HG02678 (cell line): ENCODE results near the gene SLC23A1.
"Not testable (repeated sequence)": the region's sequence is repeated elsewhere in the genome, so short reads cannot be mapped to it uniquely, and the experiment has no call there.

Experiments
- ATAC-seq: cut with Tn5 transposase; IDR thresholded peaks from one replicate; pipeline ENCODE4 v1.9.1; 2021; ENCODE audit warnings: mild to moderate bottlenecking, moderate library complexity; ENCODE audit not compliant: unreplicated experiment

The SLC23A1 gene

DNA sequence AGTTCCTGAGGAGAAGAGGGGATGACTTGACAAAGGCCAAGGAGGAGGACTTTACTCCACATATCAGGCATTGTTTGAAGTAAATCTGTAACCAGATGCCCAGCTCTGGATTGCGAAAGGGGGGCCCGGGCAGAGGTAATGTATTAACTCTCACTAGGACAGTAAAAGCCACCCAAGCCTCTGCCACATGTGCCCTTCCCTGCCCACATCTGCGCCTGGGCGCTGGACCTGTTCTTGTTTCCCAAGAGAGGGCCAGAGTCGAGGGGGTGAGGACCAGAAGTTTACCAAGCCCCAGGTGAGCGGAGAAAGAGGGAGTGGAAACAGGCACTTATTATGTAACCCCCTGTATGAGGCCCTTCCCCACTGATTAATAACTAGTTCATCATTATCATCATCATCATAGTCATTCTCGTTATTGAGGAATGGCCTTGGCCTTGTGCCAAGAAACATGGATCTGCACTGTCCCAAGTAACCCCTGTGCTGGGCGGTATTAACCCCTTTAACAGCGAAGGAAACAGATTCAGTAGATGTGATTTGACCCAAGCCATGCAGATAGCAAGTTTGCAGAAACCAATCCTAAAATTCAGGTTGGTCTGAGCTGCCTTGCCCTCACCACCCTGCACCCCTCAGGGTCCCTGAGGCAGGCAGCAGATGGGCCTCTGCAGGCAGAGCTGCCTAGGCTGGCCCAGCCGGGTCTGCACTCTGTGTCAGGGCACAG is at the start of gene SLC23A1:
TSS of gene SLC23A1 (minus strand) at position 23 of the 718 bp plus-strand sequence. CDS start 44 bp downstream, outside the sequence.
- ATAC-seq = no peak

DNA sequence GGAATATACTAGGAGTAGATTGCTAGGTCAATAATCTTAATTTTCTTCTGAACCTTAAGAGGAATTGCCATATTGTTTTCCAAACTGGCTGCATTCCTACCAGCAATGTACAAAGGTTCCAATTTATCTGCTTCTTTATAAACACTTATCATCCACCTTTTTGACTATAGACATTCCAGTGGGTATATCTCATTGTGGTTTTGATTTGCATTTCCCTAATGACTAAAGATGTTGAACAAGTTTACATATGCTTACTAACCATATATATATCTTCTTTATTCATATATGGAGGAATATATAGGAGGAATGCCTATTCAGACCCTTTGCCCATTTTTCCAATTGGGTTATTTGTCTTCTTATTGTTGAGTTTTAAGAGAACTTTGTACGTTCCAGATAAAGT is 48.6 kb upstream of the SLC23A1 start:
- ATAC-seq = no peak

DNA sequence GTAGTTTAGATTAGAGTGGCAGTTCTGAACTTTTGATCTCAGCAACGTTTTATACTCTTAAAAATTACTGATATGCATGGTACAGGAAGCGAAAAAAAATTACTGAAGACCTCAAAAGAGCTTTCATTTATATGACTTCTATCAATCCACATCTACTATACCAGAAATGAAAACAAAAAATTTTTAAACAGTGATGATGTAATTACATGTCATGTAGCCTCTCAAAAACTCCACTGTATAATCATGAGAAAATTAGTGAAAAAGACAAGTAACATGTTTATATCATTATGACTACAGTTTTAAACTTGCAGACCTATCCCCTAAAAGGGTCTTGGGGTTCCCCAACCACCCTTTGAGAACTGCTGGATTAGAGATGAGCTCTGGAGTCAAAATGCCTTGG is 46.9 kb upstream of the SLC23A1 start:
- ATAC-seq = no peak

DNA sequence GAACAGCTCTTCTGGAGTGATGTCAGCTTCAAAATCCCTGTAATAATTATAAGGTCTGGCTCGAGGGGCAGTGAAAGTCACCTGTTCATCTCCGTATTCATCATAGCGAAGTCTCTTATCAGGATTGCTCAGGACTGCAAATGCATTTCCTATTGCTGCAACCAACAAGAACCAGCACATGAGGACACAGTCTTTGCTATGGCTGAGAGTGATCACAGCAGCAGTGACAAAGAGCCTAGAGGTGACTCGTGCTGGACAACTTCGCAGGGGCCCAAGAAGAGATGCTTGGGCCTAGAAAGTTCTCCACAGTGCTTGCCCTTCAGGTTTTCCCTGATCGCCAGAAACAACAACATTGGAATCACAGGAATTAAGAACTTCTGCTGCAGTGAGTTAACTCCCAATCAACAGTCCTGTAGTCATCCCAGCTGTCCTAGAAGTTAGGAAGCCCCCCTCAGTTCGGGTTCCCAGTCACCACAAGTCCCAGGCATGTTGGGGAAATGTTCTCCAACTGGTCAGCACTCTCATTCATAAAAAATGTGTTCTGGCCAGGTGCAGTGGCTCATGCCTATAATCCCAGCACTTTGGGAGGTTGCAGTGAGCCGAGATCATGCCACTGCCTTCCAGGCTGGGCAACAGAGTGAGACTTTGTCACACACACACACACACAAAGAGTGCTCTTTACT is 43.2 kb upstream of the SLC23A1 start:
- ATAC-seq = no peak

DNA sequence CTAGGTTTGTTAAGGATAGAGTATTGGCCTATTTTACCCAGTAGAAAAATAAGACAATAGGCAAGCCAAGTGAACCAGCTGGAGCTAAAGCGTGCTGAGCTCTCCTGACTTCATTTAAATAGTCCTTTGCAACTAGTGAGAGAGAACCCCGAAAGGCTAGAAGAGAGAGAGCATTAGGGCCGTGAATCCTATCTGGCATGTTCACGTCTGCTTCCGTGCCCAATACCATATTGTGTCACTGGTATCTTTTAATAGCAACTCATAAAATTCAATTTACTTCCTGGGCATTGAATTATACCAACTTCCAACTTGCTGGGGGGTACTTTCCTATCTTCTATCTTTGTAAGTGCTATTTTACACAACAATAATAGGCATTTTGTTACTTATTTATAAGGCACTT is 42.4 kb upstream of the SLC23A1 start:
- no peak for ATAC-seq

DNA sequence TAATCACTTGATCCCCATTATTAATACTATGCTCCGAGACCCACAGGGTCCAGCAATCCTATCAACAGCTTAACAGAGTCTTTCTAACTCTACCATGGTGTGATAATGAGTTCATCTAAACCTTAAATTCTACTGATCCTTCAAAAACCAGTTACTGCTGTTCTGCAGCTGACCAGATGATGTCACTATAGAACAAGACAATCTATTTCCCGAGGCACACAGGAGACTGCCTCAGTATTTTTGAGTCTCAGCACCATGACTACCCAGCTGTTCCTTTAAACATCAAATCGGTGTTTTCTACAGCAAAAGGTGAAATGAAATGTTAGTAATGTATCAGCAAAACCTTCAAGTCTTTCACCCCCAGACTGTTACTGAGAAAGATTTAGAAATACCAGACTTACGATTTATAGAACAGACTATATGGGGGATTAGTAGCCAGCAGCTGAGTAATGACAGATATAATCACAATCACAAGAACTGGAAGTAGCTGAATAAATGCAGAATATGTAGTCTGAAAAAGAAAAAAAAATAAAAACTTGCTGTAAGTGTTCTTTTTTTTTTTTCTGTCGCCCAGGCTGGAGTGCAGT is 39.3 kb upstream of the SLC23A1 start:
- ATAC-seq = peak; percentile 47

DNA sequence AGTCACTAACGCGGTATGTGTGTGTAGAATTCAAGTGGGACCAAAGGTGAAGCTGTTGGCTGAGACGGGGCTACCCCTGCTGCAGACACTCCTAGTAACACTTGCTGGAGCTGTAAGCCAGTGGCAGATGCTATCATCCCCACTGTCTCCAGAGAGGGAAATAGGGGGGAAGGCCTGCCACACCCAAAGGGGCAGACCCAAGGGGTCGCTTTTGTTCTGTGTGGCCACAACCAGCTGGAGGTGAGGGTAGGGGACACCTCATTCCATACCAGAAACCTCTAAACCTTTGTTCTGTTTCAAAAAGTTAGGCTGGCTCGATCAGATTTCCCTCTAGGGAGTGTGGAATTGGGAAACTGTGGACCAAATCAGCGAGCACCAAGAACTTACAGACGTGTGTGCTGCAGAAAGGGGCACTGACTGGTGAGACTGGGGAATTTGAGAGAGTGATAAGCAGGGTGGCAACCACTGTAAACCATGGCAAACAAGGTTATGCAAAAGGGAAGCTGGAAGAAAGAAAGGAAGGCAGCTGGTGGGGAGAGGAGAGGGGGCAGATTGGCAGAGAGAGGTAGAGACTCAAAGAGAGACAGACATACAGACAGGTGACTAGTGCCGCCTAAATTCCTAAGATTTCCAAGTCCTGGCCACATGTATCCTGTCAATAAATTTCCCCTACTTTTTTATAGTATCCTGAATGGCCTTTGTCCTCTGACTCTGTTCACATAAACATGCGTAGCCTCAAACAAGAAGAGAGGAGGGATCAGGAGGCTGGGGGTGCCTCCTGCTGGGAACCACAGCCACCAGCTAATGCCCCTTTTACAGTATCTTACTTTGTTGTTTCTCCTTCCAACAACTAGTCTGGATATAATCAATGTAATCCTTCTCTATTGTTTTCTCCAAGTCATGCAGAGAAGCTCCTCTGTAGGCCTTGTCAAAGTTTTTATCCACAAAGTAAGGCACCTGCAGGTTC is 36.4 kb upstream of the SLC23A1 start:
- ATAC-seq = no peak

DNA sequence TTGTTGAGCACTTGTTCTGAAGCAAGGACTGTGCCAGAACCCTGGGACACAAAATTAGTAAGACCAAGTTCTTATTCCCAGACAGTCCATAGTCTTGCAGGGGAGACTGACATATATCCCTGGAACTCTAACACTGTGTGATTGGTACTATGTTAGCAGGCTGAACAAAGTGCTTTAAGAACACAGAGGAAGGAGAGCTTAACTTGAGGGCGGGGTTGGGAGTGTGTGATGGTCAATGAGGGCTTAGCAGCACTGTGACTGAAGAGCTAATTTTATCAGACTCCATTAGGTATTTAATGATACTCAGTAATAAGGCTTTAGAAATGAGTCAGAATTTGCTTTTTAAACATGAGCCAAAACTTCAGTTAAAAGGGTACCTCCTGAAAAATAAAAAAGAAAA is 35.7 kb upstream of the SLC23A1 start:
- ATAC-seq = no peak

DNA sequence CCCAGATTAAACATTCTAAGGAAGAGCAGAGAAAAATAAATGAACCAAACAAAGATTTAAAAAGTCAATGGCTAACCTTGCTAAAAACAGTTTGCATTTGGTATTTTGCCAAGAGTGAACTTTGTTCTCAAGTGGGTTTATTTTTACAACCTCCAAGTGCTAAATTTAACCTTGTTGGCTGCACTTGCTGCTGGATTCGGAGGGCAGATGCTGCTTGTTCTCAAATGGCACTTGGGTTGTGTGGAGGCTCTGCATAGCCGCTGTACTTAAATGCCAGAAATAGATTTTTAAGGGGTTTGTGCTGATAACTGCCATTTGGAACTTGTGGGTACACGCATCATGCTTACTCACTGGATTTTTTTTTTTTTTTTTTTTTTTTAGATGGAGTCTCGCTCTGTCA is 34.1 kb upstream of the SLC23A1 start:
- no peak for ATAC-seq

DNA sequence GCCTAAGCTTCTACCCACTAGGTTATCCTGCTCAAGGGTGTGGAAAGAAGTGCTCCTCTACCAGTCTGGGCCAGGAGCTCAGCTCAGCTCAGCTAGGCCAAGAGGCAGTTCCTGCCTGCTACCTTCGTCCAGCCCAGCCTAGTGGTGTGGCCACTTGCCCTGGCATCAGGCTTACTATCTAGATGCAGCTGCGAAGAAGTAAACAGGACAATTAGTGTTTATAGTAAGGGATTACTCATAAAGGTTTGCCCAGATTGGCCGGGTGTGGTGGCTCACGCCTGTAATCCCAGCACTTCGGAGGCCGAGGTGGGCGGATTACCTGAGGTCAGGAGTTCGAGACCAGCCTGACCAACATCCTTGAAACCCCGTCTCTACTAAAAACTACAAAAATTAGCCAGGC is 33.6 kb upstream of the SLC23A1 start:
- ATAC-seq = no peak

DNA sequence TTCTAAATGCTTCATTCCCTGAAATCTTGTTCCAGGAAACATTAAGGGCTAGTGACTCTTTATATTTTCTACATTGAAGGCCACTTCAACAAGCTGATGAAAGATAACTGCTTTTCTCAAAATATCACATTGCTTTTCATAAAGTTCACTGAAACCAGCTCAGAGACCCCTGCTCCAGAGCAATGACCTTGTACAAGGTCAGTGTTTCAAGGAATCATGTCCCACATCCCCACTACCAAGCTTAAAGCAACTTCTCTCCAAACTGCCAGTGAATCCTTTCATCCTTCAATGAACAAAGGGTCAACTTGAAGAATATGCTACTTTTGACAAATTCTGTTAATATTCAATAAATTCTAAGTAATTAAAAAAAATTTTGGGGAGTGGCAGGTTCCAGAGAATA is 32.8 kb upstream of the SLC23A1 start:
- no peak for ATAC-seq

DNA sequence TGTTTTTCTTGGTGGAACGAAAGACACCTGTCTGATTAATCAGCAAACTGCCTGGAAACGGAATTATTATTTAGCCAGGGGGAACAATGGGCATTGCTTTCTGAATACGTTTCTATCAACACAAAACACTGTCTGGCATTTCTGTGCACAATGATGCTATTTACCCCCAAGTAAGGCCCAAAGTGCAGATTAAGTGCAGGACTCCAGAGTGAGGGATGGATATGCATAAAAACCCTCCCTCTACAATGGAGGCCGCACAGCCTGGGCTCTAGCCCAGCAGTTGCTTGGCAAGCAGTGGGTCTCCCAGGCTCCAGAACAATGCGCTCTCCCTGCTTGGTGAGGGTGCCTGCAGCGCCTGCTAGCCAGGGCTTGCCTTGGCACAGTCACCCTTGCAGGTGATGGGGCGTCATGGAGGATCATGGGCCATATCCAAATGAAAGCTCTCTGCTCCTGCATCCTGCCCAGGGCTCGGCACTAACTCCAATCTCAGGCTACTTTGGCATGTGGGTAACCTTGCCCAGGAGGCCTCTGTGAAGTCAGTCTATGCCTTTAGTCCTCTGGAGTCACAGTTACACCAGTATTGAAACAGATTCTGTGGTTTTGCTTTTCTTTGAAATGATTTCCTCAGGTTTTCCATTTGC is 32.2 kb upstream of the SLC23A1 start:
- ATAC-seq = no peak

DNA sequence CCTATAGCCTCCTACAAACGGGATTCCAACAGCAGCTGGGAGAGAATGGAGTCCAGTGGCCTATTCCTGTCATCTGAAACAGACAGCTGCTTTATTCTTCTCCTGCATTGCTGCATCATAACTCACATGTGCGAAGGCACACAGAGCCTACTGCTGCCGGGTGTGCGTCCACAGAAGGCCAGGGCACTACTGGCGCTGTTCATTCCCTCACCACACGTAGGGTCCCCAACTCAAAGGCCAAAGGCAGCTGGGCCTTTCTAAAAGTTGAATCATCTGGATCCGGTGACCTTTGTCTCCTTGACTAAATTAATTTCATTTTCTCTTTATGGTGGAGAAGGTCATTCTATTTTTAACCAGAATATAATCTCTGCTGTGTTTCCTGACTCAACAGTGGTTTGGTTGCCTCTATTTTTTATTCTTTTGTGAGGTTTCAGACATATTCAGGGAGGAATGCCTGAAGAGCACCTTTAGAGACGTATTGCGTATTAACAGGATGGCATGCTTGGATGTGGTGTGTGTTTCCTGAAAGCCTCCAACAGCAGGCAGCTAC is 31.6 kb upstream of the SLC23A1 start:
- no peak for ATAC-seq

DNA sequence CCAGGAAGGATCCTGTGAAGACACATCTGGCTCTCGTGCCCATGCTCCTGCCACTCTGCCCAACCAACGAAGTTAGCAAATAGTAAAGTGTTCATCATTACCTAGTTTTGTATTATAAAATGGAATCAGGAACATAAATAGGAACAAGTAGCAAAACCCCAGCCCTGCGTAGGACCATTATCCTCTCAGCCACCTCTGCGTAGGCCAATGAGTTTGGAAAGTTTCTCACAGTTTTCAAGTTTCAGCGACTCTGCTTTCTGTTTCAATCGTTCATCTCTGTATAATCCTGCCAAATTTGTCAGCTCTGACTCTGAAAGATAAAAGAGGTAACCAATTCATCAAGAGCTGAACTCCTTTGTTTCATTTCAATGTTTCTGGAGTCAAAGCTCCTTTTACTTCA is 30.9 kb upstream of the SLC23A1 start:
- ATAC-seq = peak; percentile 68

DNA sequence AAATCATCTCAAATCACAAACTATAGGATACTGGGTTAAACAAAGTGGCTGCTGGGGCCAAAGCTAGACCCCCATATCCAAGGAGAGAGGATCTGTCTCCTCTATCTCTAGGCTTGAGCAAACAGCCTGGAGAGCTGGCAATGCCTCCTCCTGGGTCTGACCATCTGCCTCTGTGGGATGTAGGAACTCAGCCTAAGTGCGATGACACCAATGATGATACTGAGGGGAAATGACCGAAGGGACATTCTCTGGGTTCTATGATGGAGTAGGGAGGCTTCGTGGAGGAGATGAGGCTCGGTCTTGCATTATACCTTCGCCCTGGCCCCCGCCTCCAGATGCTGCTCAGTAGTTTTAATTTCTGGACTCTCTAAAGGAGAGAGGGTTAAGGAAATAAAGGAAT is 30.1 kb upstream of the SLC23A1 start:
- no peak for ATAC-seq

DNA sequence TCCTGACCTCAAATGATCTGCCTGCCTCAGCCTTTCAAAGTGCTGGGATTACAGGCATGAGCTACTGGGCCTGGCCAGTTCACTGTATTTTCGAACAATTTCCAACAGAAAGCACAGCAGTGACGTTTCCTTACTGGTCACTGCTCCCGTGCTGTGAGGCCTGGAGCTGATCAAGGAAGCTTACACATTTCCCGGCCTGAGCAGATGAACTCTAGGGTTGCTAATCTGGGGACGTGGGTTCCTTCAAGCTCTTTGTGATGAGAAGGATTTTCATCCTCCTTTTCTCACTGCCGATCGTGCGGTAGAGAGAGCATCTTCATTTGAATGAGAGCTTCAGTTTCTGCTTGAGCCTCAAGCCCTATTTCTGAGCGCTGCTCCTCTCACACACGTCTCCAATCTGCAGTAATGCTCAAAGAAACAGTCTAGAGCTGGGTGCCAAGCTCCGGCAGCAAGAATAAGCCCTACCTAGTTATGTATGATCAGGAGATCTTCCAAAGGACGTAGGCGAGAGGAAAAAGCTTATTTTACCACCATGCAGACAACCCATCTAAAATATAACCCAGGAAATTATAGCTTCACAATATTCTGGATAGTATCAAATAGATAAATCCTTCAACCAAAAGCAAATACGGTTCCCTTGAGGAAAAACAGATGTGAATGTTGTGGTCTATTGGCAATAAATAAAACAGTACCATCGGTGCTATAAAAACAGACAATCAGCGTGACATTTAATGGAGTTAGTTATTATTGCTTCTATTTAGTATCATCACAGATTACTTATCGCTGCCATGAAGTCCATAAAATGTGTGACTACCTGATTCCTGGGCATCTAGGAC is 28.1 kb upstream of the SLC23A1 start:
- no peak for ATAC-seq

DNA sequence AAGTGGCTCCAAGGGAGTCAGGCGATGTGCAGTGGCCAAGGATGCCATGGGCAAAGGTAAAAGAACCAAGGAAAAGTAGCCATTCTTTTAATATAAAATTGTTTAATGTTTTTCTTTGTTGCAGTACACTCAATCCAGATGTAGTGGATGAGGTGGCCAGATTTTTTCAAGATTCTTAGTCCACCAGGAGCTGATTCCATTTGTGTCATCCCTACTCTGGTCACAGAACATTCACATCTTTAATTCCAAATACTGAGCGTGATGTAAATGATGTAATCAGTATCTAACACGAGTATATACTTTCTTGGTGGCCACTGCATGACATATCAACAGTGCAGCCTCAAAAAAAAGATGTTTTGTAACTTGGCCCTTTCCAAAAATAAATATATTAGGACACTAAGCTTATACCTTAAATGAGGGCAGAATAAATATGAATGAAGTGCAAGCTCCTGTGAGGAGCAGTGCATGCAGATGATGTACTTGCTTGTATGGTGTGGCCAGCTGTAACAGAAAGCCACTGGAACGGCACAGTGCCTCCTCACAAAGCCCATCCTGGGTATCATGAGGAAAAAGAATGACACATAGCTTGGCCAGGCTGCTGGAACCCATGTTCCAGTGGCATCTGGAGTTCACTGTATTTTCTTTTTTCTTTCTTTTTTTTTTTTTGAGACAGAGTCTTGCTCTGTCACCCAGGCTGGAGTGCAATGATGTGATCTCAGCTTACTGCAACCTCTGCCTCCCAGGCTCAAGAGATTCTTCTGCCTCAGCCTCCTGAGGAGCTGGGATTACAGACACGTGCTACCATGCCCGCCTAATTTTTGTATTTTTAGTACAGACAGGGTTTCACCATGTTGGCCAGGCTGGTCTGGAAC is 27.3 kb upstream of the SLC23A1 start:
- no peak for ATAC-seq

DNA sequence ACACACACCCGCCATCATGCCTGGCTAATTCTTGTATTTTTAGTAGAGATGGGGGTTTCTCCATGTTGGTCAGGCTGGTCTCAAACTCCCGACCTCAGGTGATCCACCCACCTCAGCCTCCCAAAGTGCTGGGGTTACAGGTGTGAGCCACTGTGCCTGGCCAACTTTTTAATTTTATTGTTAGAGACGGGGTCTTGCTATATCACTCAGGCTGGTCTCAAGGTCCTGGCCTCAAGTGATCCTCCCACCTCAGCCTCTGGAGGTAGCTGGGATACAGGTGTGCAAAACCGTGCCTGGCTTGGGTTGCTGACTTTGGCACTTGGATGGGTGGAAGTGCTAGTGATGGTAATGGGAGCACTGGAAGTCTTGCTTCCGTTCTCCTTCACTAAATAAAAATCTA is 26.0 kb upstream of the SLC23A1 start:
- not testable (repeated sequence) for ATAC-seq

DNA sequence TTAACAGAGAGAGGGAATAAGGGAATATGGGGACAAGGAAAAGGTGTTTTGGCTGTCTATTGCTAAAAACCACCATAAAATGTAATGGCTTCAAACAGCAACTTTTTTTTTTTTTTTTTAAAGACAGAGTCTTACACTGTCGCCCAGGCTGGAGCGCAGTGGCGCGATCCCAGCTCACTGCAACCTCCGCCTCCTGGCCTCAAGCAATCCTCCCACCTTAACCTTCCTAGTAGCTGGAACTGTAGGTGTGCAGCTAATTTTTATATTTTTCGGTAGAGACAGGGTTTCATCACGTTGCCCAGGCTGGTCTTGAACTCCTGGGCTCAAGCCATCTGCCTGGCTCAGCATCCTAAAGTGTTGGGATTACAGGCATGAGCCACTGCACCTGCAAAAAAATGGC is 25.1 kb upstream of the SLC23A1 start:
- ATAC-seq = no peak
